ENCODE data around the gene AHCYL1. TPM values are rescaled to one million over a fixed set of nuclear protein-coding genes. Genes with fewer than 3 reads are reported as not detected.
A peak's percentile ranks its signal among the peaks of the same experiment; 100 is the strongest.

The AHCYL1 gene
- total RNA-seq, 1 donor from 2014 or later = 60.5 TPM

GRCh38 chr1:109954041-109954512 lies 30.5 kb upstream of the AHCYL1 start:
- Mint-ChIP-seq H3K4me3 (ENCODE audit: unreplicated experiment) (no peak overlapping the region), H3K27ac (ENCODE audit: unreplicated experiment) (no peak overlapping the region), H3K9me3 (ENCODE audit: unreplicated experiment) (no peaks in the 10 kb centered on the region), H3K4me1 (ENCODE audit: low read depth, unreplicated experiment) (peaks cover 4% of the 10 kb centered on the region), H3K36me3 (ENCODE audit: low read depth, unreplicated experiment) (no peaks in the 10 kb centered on the region), H3K27me3 (ENCODE audit: low read depth, unreplicated experiment) (no peaks in the 10 kb centered on the region)
- H3K27me3 ChIP-seq (ENCODE audit: insufficient read depth, low read length) = no peaks in the 10 kb centered on the region
- H3K4me1 ChIP-seq (ENCODE audit: insufficient read depth, low read length) = no peaks in the 10 kb centered on the region
- TF ChIP-seq EZH2 (IDR thresholded peaks at IDR 0.05; ENCODE audit: insufficient read depth, low read length) = no peak
- TF ChIP-seq CTCF (IDR thresholded peaks at IDR 0.05; ENCODE audit: insufficient read depth, low read depth, low read length) = no peak
- no peaks in the 10 kb centered on the region for H4K20me1 ChIP-seq (ENCODE audit: insufficient read depth, low read length)
- no peak overlapping the region for H3K9ac ChIP-seq (ENCODE audit: low read length)
- DNase-seq (ENCODE audit: low read depth) (no peak), FAIRE-seq (no peak)
- H3K27ac ChIP-seq (ENCODE audit: low read depth, low read length) = no peak overlapping the region
- no peak overlapping the region for H3K4me2 ChIP-seq (ENCODE audit: low read length)
- no peaks in the 10 kb centered on the region for H3K9me3 ChIP-seq (ENCODE audit: insufficient read depth, low read depth, low read length)
- no peak overlapping the region for H2AFZ ChIP-seq (ENCODE audit: low read depth, low read length)
- no peak overlapping the region for H3K4me3 ChIP-seq (ENCODE audit: insufficient read depth, low read depth, low read length)
- no peaks in the 10 kb centered on the region for H3K79me2 ChIP-seq (ENCODE audit: insufficient read depth, low read length)
- H3K36me3 ChIP-seq (ENCODE audit: insufficient read depth, low read length) = no peaks in the 10 kb centered on the region

- H3K79me2 ChIP-seq (ENCODE audit: insufficient read depth, low read length) = no peaks in the 10 kb centered on the region
- H2AFZ ChIP-seq (ENCODE audit: low read depth, low read length) = peak overlapping the region; percentile 49
- TF ChIP-seq CTCF (IDR thresholded peaks at IDR 0.05; ENCODE audit: insufficient read depth, low read depth, low read length) (no peak), EZH2 (IDR thresholded peaks at IDR 0.05; ENCODE audit: insufficient read depth, low read length) (no peak)
- peak overlapping the region; percentile 67 for H3K27ac ChIP-seq (ENCODE audit: low read depth, low read length)
- DNase-seq (ENCODE audit: low read depth) (no peak), FAIRE-seq (no peak)
- H3K4me1 ChIP-seq (ENCODE audit: insufficient read depth, low read length) = peaks cover 15% of the 10 kb centered on the region
- peak overlapping the region; percentile 75 for H3K27ac Mint-ChIP-seq (ENCODE audit: unreplicated experiment)
- H3K9me3 ChIP-seq (ENCODE audit: insufficient read depth, low read depth, low read length) = no peaks in the 10 kb centered on the region
- H4K20me1 ChIP-seq (ENCODE audit: insufficient read depth, low read length) = no peaks in the 10 kb centered on the region
- peak overlapping the region; percentile 34 for H3K9ac ChIP-seq (ENCODE audit: low read length)
- no peak overlapping the region for H3K4me3 ChIP-seq (ENCODE audit: insufficient read depth, low read depth, low read length)
- no peak overlapping the region for H3K4me3 Mint-ChIP-seq (ENCODE audit: unreplicated experiment)
- no peaks in the 10 kb centered on the region for H3K36me3 ChIP-seq (ENCODE audit: insufficient read depth, low read length)
- peak overlapping the region; percentile 64 for H3K4me2 ChIP-seq (ENCODE audit: low read length)
- no peaks in the 10 kb centered on the region for H3K27me3 Mint-ChIP-seq (ENCODE audit: low read depth, unreplicated experiment)
- no peaks in the 10 kb centered on the region for H3K9me3 Mint-ChIP-seq (ENCODE audit: unreplicated experiment)
- H3K27me3 ChIP-seq (ENCODE audit: insufficient read depth, low read length) = no peaks in the 10 kb centered on the region
- H3K36me3 Mint-ChIP-seq (ENCODE audit: low read depth, unreplicated experiment) = no peaks in the 10 kb centered on the region
- peaks cover 16% of the 10 kb centered on the region for H3K4me1 Mint-ChIP-seq (ENCODE audit: low read depth, unreplicated experiment)
Observed at GRCh38 chr1:109959632-109959973, 25.0 kb upstream of the AHCYL1 start.

- Histone ChIP-seq H3K9ac (ENCODE audit: low read length) (peak overlapping the region; percentile 34), H3K27ac (ENCODE audit: low read depth, low read length) (peak overlapping the region; percentile 67), H3K4me1 (ENCODE audit: insufficient read depth, low read length) (peaks cover 15% of the 10 kb centered on the region), H3K36me3 (ENCODE audit: insufficient read depth, low read length) (no peaks in the 10 kb centered on the region), H3K9me3 (ENCODE audit: insufficient read depth, low read depth, low read length) (no peaks in the 10 kb centered on the region), H2AFZ (ENCODE audit: low read depth, low read length) (peak overlapping the region; percentile 49), H3K79me2 (ENCODE audit: insufficient read depth, low read length) (no peaks in the 10 kb centered on the region), H3K4me2 (ENCODE audit: low read length) (peak overlapping the region; percentile 64), H4K20me1 (ENCODE audit: insufficient read depth, low read length) (no peaks in the 10 kb centered on the region), H3K4me3 (ENCODE audit: insufficient read depth, low read depth, low read length) (no peak overlapping the region), H3K27me3 (ENCODE audit: insufficient read depth, low read length) (no peaks in the 10 kb centered on the region)
- peaks cover 1% of the 10 kb centered on the region for H3K27me3 Mint-ChIP-seq (ENCODE audit: low read depth, unreplicated experiment)
- TF ChIP-seq EZH2 (IDR thresholded peaks at IDR 0.05; ENCODE audit: insufficient read depth, low read length) (no peak), CTCF (IDR thresholded peaks at IDR 0.05; ENCODE audit: insufficient read depth, low read depth, low read length) (no peak)
- peak; percentile 89 for FAIRE-seq
- no peak overlapping the region for H3K4me3 Mint-ChIP-seq (ENCODE audit: unreplicated experiment)
- H3K4me1 Mint-ChIP-seq (ENCODE audit: low read depth, unreplicated experiment) = peaks cover 16% of the 10 kb centered on the region
- no peaks in the 10 kb centered on the region for H3K9me3 Mint-ChIP-seq (ENCODE audit: unreplicated experiment)
- DNase-seq (ENCODE audit: low read depth) = peak; percentile 66
- H3K27ac Mint-ChIP-seq (ENCODE audit: unreplicated experiment) = peak overlapping the region; percentile 75
- no peaks in the 10 kb centered on the region for H3K36me3 Mint-ChIP-seq (ENCODE audit: low read depth, unreplicated experiment)
Observed at GRCh38 chr1:109959974-109960744, 24.4 kb upstream of the AHCYL1 start.

All from astrocyte (in vitro differentiated cells and primary cell).